Measurements from ENCODE around the gene TSSK1B.

DNA sequence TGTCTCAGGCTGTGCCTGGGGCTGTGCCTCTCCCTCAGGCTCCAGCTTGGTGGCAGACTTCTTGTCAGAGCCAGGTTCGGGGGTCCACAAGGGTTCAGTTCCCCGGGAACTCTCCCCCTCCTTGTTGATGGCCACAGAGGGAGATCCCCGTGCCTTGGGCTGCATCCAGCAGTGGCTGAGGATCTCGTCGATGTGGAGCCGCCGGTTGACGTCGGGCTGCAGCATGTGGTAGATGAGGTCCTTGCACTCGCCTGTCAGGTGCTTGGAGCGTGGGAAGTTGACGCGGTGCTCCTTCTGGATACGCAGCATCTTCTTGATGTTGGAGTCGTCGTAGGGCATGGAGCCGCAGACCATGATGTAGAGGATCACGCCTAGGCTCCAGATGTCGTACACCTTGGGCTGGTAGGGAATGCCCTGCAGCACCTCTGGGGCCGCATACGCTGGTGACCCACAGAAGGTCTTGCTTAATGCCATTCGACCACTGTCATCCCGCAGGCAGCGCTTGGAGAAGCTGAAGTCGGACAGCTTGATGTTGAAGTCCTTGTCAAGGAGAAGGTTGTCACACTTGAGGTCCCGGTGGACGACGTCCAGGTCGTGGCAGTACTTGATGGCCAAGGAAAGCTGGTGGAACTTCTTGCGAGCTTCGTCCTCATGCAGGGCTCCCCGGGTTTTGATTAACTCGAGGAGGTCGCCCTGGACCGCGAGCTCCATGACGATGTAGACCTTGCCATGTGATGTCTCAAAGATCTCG, 752 bp downstream of the TSSK1B start:
- no peak for TF ChIP-seq RBAK (tag by site-specific recombination; IDR thresholded peaks at IDR 0.05)
- no peak for TF ChIP-seq ZNF324 (tag by site-specific recombination; IDR thresholded peaks at IDR 0.05)
- TF ChIP-seq, protein P1, sequence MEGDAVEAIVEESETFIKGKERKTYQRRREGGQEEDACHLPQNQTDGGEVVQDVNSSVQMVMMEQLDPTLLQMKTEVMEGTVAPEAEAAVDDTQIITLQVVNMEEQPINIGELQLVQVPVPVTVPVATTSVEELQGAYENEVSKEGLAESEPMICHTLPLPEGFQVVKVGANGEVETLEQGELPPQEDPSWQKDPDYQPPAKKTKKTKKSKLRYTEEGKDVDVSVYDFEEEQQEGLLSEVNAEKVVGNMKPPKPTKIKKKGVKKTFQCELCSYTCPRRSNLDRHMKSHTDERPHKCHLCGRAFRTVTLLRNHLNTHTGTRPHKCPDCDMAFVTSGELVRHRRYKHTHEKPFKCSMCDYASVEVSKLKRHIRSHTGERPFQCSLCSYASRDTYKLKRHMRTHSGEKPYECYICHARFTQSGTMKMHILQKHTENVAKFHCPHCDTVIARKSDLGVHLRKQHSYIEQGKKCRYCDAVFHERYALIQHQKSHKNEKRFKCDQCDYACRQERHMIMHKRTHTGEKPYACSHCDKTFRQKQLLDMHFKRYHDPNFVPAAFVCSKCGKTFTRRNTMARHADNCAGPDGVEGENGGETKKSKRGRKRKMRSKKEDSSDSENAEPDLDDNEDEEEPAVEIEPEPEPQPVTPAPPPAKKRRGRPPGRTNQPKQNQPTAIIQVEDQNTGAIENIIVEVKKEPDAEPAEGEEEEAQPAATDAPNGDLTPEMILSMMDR (tag by site-specific recombination; IDR thresholded peaks at IDR 0.05) = no peak
- TF ChIP-seq ZNF791 (tag by site-specific recombination; IDR thresholded peaks at IDR 0.05) = no peak
- no peak for TF ChIP-seq YY1 (tag by site-specific recombination; IDR thresholded peaks at IDR 0.05)
- TF ChIP-seq ZNF560 (tag by site-specific recombination; IDR thresholded peaks at IDR 0.05; ENCODE audit: borderline replicate concordance) = no peak
- no peak for TF ChIP-seq ZFP3 (tag by site-specific recombination; IDR thresholded peaks at IDR 0.05; ENCODE audit: low read depth)
- no peak for TF ChIP-seq HOXA7 (CRISPR knock-in tag; IDR thresholded peaks at IDR 0.05; ENCODE audit: borderline replicate concordance)
- no peak for TF ChIP-seq ZNF473 (tag by site-specific recombination; IDR thresholded peaks at IDR 0.05)
- no peak for TF ChIP-seq MEIS1 (CRISPR knock-in tag; IDR thresholded peaks at IDR 0.05; ENCODE audit: borderline replicate concordance)
- TF ChIP-seq, protein P2, sequence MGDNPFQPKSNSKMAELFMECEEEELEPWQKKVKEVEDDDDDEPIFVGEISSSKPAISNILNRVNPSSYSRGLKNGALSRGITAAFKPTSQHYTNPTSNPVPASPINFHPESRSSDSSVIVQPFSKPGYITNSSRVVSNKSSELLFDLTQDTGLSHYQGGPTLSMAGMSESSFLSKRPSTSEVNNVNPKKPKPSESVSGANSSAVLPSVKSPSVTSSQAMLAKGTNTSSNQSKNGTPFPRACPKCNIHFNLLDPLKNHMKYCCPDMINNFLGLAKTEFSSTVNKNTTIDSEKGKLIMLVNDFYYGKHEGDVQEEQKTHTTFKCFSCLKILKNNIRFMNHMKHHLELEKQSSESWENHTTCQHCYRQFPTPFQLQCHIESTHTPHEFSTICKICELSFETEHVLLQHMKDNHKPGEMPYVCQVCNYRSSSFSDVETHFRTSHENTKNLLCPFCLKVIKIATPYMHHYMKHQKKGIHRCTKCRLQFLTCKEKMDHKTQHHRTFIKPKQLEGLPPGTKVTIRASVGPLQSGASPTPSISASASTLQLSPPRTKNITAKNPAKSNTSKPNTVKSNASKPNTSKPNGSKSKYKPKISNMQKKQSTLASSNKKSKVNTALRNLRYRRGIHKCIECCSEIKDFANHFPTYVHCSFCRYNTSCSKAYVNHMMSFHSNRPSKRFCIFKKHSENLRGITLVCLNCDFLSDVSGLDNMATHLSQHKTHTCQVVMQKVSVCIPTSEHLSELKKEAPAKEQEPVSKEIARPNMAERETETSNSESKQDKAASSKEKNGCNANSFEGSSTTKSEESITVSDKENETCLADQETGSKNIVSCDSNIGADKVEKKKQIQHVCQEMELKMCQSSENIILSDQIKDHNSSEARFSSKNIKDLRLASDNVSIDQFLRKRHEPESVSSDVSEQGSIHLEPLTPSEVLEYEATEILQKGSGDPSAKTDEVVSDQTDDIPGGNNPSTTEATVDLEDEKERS (tag by site-specific recombination; IDR thresholded peaks at IDR 0.05) = no peak
- no peak for TF ChIP-seq ZNF341 (tag by site-specific recombination; IDR thresholded peaks at IDR 0.05; ENCODE audit: low read depth)
- no peak for TF ChIP-seq ZBTB17 (tag by site-specific recombination; IDR thresholded peaks at IDR 0.05)
- TF ChIP-seq, protein P3, sequence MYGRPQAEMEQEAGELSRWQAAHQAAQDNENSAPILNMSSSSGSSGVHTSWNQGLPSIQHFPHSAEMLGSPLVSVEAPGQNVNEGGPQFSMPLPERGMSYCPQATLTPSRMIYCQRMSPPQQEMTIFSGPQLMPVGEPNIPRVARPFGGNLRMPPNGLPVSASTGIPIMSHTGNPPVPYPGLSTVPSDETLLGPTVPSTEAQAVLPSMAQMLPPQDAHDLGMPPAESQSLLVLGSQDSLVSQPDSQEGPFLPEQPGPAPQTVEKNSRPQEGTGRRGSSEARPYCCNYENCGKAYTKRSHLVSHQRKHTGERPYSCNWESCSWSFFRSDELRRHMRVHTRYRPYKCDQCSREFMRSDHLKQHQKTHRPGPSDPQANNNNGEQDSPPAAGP (tag by site-specific recombination; IDR thresholded peaks at IDR 0.05) = no peak

Data from HEK293 (cell line).